ENCODE results near the gene FOSL2.

FOSL2 gene

GRCh38 chr2:28381225-28382180 lies 11.2 kb upstream of the FOSL2 start:
- Histone ChIP-seq H3K36me3 (ENCODE audit: control insufficient read depth in 5 of 5, insufficient read depth in 5 of 5, low read length in 5 of 5) (no peaks in the 10 kb centered on the region), H3K9me3 (ENCODE audit: control insufficient read depth in 5 of 5, low read length in 5 of 5) (no peaks in the 10 kb centered on the region), H3K4me3 (ENCODE audit: low read depth in 1 of 5, low read length in 5 of 5) (no peak overlapping the region), H3K9ac (ENCODE audit: low read length in 5 of 5) (no peak overlapping the region), H3K27me3 (ENCODE audit: control insufficient read depth in 5 of 5, insufficient read depth in 4 of 5, low read length in 5 of 5) (peaks cover 0 to 3% (median 0%) of the 10 kb centered on the region in 5 donors), H3K27ac (ENCODE audit: low read depth, low read length) (no peak overlapping the region), H3K4me1 (ENCODE audit: control insufficient read depth in 5 of 5, insufficient read depth in 5 of 5, low read length in 5 of 5) (peaks cover 0 to 10% (median 9%) of the 10 kb centered on the region in 5 donors)

- Histone ChIP-seq H3K4me3 (ENCODE audit: low read depth in 1 of 5, low read length in 5 of 5) (no peak overlapping the region), H3K9ac (ENCODE audit: low read length in 5 of 5) (no peak overlapping the region), H3K36me3 (ENCODE audit: control insufficient read depth in 5 of 5, insufficient read depth in 5 of 5, low read length in 5 of 5) (no peaks in the 10 kb centered on the region), H3K9me3 (ENCODE audit: control insufficient read depth in 5 of 5, low read length in 5 of 5) (no peaks in the 10 kb centered on the region), H3K27ac (ENCODE audit: low read depth, low read length) (no peak overlapping the region), H3K4me1 (ENCODE audit: control insufficient read depth in 5 of 5, insufficient read depth in 5 of 5, low read length in 5 of 5) (peaks cover 0 to 10% (median 9%) of the 10 kb centered on the region in 5 donors), H3K27me3 (ENCODE audit: control insufficient read depth in 5 of 5, insufficient read depth in 4 of 5, low read length in 5 of 5) (peaks cover 0 to 3% (median 0%) of the 10 kb centered on the region in 5 donors)
Measured at GRCh38 chr2:28382755-28383154, 9.9 kb upstream of the FOSL2 start.

DNA sequence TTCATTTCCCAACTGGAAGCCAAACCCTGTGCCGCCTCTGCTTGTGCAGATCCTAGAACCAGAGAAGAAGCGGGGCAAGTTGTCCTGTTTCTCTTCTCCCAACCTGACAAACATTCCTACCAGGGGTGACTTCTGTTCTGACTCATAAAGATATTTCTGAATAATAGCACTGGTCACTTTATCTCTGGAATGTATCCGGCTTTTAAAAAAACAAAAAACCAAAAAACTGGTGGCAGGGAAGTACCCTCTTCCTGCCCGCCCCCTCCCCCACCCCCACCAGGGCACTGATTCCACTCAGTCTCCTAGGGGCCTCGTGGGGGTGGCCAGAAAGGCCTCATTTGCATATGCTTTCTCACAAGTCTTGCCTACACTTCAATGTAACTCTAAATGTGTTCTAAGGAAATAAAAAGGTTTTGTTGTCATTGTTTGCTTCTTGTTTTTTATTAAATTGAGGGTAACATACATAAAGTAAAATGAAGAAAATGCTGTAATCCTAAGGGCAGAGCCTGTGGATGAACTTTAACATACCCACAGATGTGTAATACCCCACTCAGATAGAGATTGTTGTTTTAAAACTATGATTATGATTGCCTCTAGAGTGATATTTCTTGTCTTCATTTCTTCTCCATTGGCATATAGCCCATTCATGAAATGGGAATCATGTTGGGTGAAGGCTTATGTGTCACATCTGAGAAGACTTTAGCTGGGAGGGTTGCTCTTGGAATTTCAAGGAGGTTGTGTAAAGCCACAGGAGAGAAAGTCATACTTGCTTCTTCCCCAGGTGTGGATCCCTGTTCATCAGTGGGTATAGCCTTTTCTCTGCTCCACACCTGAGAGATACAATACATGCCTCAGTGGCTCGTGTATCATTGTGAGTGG lies 5.3 kb upstream of the FOSL2 start:
- peaks cover 7 to 22% (median 19%) of the 10 kb centered on the region in 5 donors for H3K4me1 ChIP-seq (ENCODE audit: control insufficient read depth in 5 of 5, insufficient read depth in 5 of 5, low read length in 5 of 5)
- no peaks in the 10 kb centered on the region for H3K36me3 ChIP-seq (ENCODE audit: control insufficient read depth in 5 of 5, insufficient read depth in 5 of 5, low read length in 5 of 5)
- no peak overlapping the region for H3K9ac ChIP-seq (ENCODE audit: low read length in 5 of 5)
- H3K9me3 ChIP-seq (ENCODE audit: control insufficient read depth in 5 of 5, low read length in 5 of 5): no peaks in the 10 kb centered on the region
- no peak overlapping the region for H3K4me3 ChIP-seq (ENCODE audit: low read depth in 1 of 5, low read length in 5 of 5)
- no peak overlapping the region for H3K27ac ChIP-seq (ENCODE audit: low read depth, low read length)
- peaks cover 0 to 2% (median 0%) of the 10 kb centered on the region in 5 donors for H3K27me3 ChIP-seq (ENCODE audit: control insufficient read depth in 5 of 5, insufficient read depth in 4 of 5, low read length in 5 of 5)

- Histone ChIP-seq H3K4me3 (ENCODE audit: low read depth in 1 of 5, low read length in 5 of 5) (peak overlapping the region; percentile 30 to 98 (median 88)), H3K36me3 (ENCODE audit: control insufficient read depth in 5 of 5, insufficient read depth in 5 of 5, low read length in 5 of 5) (no peaks in the 10 kb centered on the region), H3K4me1 (ENCODE audit: control insufficient read depth in 5 of 5, insufficient read depth in 5 of 5, low read length in 5 of 5) (peaks cover 7 to 27% (median 22%) of the 10 kb centered on the region in 5 donors), H3K9ac (ENCODE audit: low read length in 5 of 5) (peak overlapping the region; percentile 56 to 100 (median 81)), H3K9me3 (ENCODE audit: control insufficient read depth in 5 of 5, low read length in 5 of 5) (no peaks in the 10 kb centered on the region), H3K27me3 (ENCODE audit: control insufficient read depth in 5 of 5, insufficient read depth in 4 of 5, low read length in 5 of 5) (peaks cover 0 to 2% (median 0%) of the 10 kb centered on the region in 5 donors), H3K27ac (ENCODE audit: low read depth, low read length) (peak overlapping the region; percentile 100)
Measured at GRCh38 chr2:28389399-28390240, 3.0 kb upstream of the FOSL2 start.

GRCh38 chr2:28390241-28390745 lies 2.4 kb upstream of the FOSL2 start:
- Histone ChIP-seq H3K27me3 (ENCODE audit: control insufficient read depth in 5 of 5, insufficient read depth in 4 of 5, low read length in 5 of 5) (no peaks in the 10 kb centered on the region), H3K36me3 (ENCODE audit: control insufficient read depth in 5 of 5, insufficient read depth in 5 of 5, low read length in 5 of 5) (no peaks in the 10 kb centered on the region), H3K27ac (ENCODE audit: low read depth, low read length) (peak overlapping the region; percentile 100), H3K4me1 (ENCODE audit: control insufficient read depth in 5 of 5, insufficient read depth in 5 of 5, low read length in 5 of 5) (peaks cover 7 to 32% (median 25%) of the 10 kb centered on the region in 5 donors), H3K9ac (ENCODE audit: low read length in 5 of 5) (peak overlapping the region; percentile 68 to 100 (median 84)), H3K4me3 (ENCODE audit: low read depth in 1 of 5, low read length in 5 of 5) (peak overlapping the region; percentile 72 to 98 (median 88)), H3K9me3 (ENCODE audit: control insufficient read depth in 5 of 5, low read length in 5 of 5) (no peaks in the 10 kb centered on the region)

DNA sequence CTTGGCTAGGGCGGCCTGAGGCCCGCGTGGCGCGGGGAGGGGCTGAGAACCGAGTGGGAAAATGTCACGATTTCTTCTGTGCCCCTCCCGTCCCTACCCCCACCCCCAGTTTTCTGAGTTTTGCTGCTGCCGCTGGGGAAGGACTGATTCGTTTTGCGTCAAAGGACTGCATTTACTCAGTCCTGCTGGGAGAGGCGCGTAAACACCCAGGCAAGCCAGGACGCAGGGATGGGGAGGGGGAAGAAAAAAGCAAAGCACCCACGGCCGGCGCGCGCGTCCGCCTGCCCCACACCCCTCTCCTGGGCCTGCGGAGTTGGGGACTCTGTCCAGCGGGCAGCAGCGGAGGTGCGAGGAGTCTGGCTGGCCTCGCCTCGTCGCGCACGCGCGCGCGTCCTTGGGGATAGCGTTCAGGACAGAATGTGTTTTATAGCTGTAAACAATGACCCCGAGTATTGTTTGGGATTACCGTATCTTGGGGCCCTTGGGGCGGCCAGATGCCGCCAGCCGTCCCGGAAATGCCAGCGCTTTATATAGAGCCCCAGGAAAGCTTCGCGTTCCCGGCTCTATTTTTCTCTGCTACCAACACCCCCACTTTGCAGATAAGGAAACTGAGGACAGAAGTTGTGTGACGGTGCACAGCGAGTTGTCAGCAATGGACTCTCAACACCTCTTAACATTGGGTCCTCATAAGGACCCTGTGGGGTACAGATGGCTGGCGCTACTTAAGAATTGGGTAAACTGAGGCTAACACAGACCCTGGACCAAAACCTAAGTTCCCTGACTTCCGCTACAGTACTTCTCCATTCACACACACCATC lies 1.7 kb upstream of the FOSL2 start:
- Histone ChIP-seq H3K36me3 (ENCODE audit: control insufficient read depth in 5 of 5, insufficient read depth in 5 of 5, low read length in 5 of 5) (no peaks in the 10 kb centered on the region), H3K27me3 (ENCODE audit: control insufficient read depth in 5 of 5, insufficient read depth in 4 of 5, low read length in 5 of 5) (no peaks in the 10 kb centered on the region), H3K4me1 (ENCODE audit: control insufficient read depth in 5 of 5, insufficient read depth in 5 of 5, low read length in 5 of 5) (peaks cover 8 to 39% (median 27%) of the 10 kb centered on the region in 5 donors), H3K9ac (ENCODE audit: low read length in 5 of 5) (peak overlapping the region; percentile 68 to 100 (median 84)), H3K4me3 (ENCODE audit: low read depth in 1 of 5, low read length in 5 of 5) (peak overlapping the region; percentile 72 to 98 (median 88)), H3K9me3 (ENCODE audit: control insufficient read depth in 5 of 5, low read length in 5 of 5) (no peaks in the 10 kb centered on the region), H3K27ac (ENCODE audit: low read depth, low read length) (peak overlapping the region; percentile 100)

GRCh38 chr2:28391564-28392296 lies 928 bp upstream of the FOSL2 start:
- H3K27me3 ChIP-seq (ENCODE audit: control insufficient read depth in 5 of 5, insufficient read depth in 4 of 5, low read length in 5 of 5): peaks cover 0 to 3% (median 0%) of the 10 kb centered on the region in 5 donors

DNA sequence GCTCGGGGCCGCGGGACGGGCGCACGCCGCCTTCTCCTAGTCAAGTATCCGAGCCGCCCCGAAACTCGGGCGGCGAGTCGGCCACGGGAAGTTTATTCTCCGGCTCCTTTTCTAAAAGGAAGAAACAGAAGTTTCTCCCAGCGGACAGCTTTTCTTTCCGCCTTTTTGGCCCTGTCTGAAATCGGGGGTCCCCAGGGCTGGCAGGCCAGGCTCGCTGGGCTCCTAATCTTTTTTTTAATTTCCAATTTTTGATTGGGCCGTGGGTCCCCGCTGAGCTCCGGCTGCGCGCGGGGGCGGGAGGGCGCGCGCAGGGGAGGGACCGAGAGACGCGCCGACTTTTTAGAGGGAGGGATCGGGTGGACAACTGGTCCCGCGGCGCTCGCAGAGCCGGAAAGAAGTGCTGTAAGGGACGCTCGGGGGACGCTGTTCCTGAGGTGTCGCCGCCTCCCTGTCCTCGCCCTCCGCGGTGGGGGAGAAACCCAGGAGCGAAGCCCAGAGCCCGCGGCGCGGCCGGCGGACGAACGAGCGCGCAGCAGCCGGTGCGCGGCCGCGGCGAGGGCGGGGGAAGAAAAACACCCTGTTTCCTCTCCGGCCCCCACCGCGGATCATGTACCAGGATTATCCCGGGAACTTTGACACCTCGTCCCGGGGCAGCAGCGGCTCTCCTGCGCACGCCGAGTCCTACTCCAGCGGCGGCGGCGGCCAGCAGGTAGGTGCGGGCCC lies 617 bp downstream of the FOSL2 start:
- H3K9me3 ChIP-seq (ENCODE audit: control insufficient read depth in 5 of 5, low read length in 5 of 5): no peaks in the 10 kb centered on the region
- no peaks in the 10 kb centered on the region for H3K36me3 ChIP-seq (ENCODE audit: control insufficient read depth in 5 of 5, insufficient read depth in 5 of 5, low read length in 5 of 5)
- peak overlapping the region; percentile 100 for H3K27ac ChIP-seq (ENCODE audit: low read depth, low read length)
- H3K27me3 ChIP-seq (ENCODE audit: control insufficient read depth in 5 of 5, insufficient read depth in 4 of 5, low read length in 5 of 5): peaks cover 0 to 3% (median 0%) of the 10 kb centered on the region in 5 donors
- peak overlapping the region in 4 of 5 donors; percentile 90 to 100 (median 98) for H3K9ac ChIP-seq (ENCODE audit: low read length in 5 of 5)
- peak overlapping the region; percentile 91 to 98 (median 95) for H3K4me3 ChIP-seq (ENCODE audit: low read depth in 1 of 5, low read length in 5 of 5)
- peaks cover 13 to 57% (median 50%) of the 10 kb centered on the region in 5 donors for H3K4me1 ChIP-seq (ENCODE audit: control insufficient read depth in 5 of 5, insufficient read depth in 5 of 5, low read length in 5 of 5)

More at GRCh38 chr2:28391564-28392296, 928 bp upstream of the FOSL2 start:
- H3K4me1 ChIP-seq (ENCODE audit: control insufficient read depth in 5 of 5, insufficient read depth in 5 of 5, low read length in 5 of 5): peaks cover 11 to 45% (median 34%) of the 10 kb centered on the region in 5 donors
- H3K36me3 ChIP-seq (ENCODE audit: control insufficient read depth in 5 of 5, insufficient read depth in 5 of 5, low read length in 5 of 5): no peaks in the 10 kb centered on the region
- peak overlapping the region; percentile 100 for H3K27ac ChIP-seq (ENCODE audit: low read depth, low read length)
- H3K4me3 ChIP-seq (ENCODE audit: low read depth in 1 of 5, low read length in 5 of 5): peak overlapping the region; percentile 72 to 98 (median 88)
- H3K9me3 ChIP-seq (ENCODE audit: control insufficient read depth in 5 of 5, low read length in 5 of 5): no peaks in the 10 kb centered on the region
- peak overlapping the region; percentile 75 to 100 (median 84) for H3K9ac ChIP-seq (ENCODE audit: low read length in 5 of 5)

Data from subcutaneous abdominal adipose tissue (tissue), 5 donors.